Right lobe of liver (tissue), 4 donors: Measurements from ENCODE around the gene KLF13.

Experiments
- CTCF ChIP-seq, 4 donors: fragments of 200-600 bp in 3 of 4; fragments of 450-650 bp in 1 of 4; IDR thresholded peaks; one replicate each; pipeline versions ENCODE4 v1.5.1 to v1.8.0; 2016 to 2022; ENCODE audit warnings: antibody characterized with exemption in 4 of 4, mild to moderate bottlenecking in 2 of 4
- POLR2A ChIP-seq: fragments of 450-650 bp; IDR thresholded peaks from one replicate; pipeline ENCODE4 v1.6.1; 2017; ENCODE audit warnings: antibody characterized with exemption, mild to moderate bottlenecking
- donor health status: DM: no; HTN: no; CAD: no.
- donor health status: DM: no; HTN: no; CAD: no.
- donor health status: DM: no; HTN: yes; CAD: no.

GRCh38 chr15:31305375-31305774 is 21.3 kb upstream of the KLF13 start:
- TF ChIP-seq CTCF (IDR thresholded peaks at IDR 0.05) (no peak), POLR2A (no peak)
